B cell (primary cell): ENCODE measurements around the gene POLG2.

Experiments used
- EZH2 ChIP-seq: IDR thresholded peaks from 2 replicates; pipeline ENCODE4 v1.6.1; 2012; ENCODE audit warnings: borderline replicate concordance, low read depth, mild to moderate bottlenecking, moderate library complexity, low read length; ENCODE audit not compliant: insufficient read depth, poor library complexity, severe bottlenecking
- TF ChIP-seq, protein P1 (sequence below): fragments of 200-600 bp; IDR thresholded peaks from one replicate; pipeline ENCODE4 v1.8.0; 2022; ENCODE audit warnings: antibody characterized with exemption, mild to moderate bottlenecking

DNA sequence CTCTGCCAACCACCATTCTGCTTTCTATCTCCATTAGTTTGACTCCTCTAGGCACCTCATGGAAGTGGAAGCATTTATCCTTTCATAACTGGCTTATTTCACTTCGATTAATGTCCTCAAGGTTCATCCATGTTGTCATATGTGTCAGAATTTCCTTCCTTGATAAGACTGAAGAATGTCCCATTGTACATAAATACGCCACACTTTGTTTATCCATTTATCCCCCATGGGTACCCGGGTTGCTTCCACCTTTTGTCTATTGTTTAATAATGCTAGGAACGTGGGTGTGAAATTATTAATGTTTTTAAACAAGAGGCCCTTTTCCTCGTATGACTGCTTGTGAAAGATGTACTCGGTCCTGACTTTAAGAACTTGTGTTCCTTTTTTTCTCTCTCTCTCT lies 35.1 kb downstream of the POLG2 start:
- TF ChIP-seq, protein P1, sequence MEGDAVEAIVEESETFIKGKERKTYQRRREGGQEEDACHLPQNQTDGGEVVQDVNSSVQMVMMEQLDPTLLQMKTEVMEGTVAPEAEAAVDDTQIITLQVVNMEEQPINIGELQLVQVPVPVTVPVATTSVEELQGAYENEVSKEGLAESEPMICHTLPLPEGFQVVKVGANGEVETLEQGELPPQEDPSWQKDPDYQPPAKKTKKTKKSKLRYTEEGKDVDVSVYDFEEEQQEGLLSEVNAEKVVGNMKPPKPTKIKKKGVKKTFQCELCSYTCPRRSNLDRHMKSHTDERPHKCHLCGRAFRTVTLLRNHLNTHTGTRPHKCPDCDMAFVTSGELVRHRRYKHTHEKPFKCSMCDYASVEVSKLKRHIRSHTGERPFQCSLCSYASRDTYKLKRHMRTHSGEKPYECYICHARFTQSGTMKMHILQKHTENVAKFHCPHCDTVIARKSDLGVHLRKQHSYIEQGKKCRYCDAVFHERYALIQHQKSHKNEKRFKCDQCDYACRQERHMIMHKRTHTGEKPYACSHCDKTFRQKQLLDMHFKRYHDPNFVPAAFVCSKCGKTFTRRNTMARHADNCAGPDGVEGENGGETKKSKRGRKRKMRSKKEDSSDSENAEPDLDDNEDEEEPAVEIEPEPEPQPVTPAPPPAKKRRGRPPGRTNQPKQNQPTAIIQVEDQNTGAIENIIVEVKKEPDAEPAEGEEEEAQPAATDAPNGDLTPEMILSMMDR, result no peak
- TF ChIP-seq EZH2, result no peak
